Cardiac fibroblast (primary cell): Measurements from ENCODE around the gene GPC3.
"Not testable (repeated sequence)": the region's sequence is repeated elsewhere in the genome, so short reads cannot be mapped to it uniquely, and the experiment has no call there.

Experiments used
- DNase-seq, 2 donors: peaks; one replicate each; pipeline versions ENCODE4 v3.0.0 to v3.0.0-alpha.2; 2010; ENCODE audit warnings: low read depth in 2 of 2
- H3K4me3 ChIP-seq, 2 donors: replicated peaks in 1 of 2; 1 replicate in 1 of 2; 2 replicates in 1 of 2; pipeline ENCODE4 v1.5.1; 2011; ENCODE audit warnings: low read depth in 2 of 2, low read length in 2 of 2, mild to moderate bottlenecking in 2 of 2, moderate library complexity in 1 of 2
- TF ChIP-seq, protein P1 (sequence below): IDR thresholded peaks from one replicate; pipeline ENCODE4 v1.5.1; 2011; ENCODE audit warnings: low read depth, mild to moderate bottlenecking, low read length, inconsistent platforms

GPC3 gene

DNA sequence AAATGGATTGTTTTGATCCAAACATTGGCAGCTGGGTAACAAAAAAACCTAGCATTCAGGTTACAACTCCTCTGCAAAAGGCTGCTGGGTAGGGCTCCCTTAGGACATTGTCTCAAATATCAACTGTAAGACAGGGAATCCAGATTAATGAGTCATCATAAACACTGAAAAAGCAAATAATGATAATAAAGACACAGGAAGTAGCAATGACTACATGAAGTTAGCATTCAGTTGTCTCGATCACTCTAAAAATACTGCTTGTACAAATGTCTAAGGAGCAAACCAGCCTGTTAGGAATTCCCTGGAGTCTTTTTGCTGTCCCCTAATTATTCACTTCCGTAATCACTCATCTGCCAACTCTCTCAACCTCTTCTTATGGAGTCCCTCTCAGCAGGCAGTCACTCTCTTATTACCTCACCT lies 259.2 kb downstream of the GPC3 start:
- DNase-seq = peak; percentile 52 to 75
- no peak overlapping the region for H3K4me3 ChIP-seq
- TF ChIP-seq, protein P1, sequence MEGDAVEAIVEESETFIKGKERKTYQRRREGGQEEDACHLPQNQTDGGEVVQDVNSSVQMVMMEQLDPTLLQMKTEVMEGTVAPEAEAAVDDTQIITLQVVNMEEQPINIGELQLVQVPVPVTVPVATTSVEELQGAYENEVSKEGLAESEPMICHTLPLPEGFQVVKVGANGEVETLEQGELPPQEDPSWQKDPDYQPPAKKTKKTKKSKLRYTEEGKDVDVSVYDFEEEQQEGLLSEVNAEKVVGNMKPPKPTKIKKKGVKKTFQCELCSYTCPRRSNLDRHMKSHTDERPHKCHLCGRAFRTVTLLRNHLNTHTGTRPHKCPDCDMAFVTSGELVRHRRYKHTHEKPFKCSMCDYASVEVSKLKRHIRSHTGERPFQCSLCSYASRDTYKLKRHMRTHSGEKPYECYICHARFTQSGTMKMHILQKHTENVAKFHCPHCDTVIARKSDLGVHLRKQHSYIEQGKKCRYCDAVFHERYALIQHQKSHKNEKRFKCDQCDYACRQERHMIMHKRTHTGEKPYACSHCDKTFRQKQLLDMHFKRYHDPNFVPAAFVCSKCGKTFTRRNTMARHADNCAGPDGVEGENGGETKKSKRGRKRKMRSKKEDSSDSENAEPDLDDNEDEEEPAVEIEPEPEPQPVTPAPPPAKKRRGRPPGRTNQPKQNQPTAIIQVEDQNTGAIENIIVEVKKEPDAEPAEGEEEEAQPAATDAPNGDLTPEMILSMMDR = no peak

DNA sequence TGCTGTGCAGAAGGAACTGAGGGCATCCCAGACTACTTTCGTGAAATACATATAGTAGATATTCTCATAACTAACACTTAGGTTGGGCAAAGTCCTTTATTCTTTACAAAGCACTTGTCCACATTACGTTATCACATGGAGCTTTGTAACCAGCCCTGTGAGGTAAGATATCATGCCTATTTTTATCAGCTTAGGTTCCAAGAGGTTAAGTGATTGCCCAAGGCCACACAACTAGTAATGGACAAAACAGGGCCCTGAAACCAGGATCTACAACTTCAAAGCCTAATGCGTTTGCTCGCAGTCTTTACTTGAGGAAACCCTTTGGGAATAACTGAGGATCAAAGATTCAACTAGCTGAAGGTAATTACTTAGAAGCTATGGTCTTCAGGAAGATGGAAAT lies 261.5 kb downstream of the GPC3 start:
- H3K4me3 ChIP-seq = no peak overlapping the region
- no peak for DNase-seq
- TF ChIP-seq, protein P1 = no peak

GRCh38 chrX:133722756-133723155 lies 262.6 kb downstream of the GPC3 start:
- no peak overlapping the region for H3K4me3 ChIP-seq
- DNase-seq = no peak
- TF ChIP-seq, protein P1 = no peak

DNA sequence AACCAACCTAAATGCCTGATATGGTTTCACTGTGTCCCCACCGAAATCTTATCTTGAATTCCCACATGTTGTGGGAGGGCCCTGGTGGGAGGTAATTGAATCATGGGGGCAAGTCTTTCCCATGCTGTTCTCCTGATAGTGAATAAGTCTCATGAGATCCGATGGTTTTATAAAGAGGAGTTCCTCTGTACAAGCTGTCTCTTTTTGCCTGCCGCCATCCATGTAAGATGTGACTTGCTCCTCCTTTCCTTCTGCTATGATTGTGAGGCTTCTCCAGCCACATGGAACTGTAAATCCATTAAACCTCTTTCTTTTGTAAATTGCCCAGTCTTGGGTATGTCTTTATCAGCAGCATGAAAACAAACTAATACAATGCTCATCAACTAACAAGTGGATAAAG lies 265.1 kb downstream of the GPC3 start:
- not testable (repeated sequence) for DNase-seq, H3K4me3 ChIP-seq

DNA sequence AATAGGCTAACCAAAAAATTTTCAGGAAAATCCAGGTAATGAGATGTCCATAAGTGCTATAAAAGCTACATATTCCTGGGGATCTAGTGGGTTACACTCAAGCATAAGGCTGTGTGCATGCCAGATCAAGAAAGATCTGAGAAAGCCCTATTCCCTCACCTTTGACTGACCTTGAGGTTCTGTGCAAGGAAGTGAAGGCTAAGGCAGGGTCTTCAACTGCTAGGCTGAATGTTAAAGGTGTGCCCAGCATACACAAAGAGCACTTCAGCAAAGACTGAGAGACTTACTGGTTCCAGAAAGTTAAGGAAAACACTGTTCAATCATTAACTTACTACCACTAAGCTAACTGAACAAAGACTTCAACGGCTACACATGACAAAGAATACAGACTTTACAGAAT lies 269.7 kb downstream of the GPC3 start:
- no peak overlapping the region for H3K4me3 ChIP-seq
- no peak for DNase-seq
- TF ChIP-seq, protein P1 = no peak

DNA sequence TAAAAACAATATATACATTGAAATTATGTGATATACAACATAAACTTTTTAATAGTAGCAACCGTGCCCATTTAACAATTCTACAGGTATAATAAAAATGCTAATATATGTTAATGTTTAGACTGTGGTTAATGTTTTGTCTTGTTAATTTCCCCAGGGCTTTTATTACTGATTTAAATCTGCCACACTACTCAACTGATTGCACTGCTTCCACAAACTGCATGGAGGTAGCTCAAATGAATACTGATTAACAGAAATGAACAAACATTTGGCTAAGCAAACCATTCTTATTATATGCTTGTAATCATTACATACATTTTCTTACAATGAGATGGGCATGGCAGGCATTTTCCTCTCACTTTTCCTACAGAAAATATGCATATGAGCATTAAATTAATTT lies 275.9 kb downstream of the GPC3 start:
- TF ChIP-seq, protein P1 = no peak
- DNase-seq = no peak
- no peak overlapping the region for H3K4me3 ChIP-seq

GRCh38 chrX:133706890-133707289 lies 278.5 kb downstream of the GPC3 start:
- TF ChIP-seq, protein P1 = no peak
- DNase-seq = no peak
- H3K4me3 ChIP-seq = no peak overlapping the region

- no peak for DNase-seq
- TF ChIP-seq, protein P1 = no peak
- no peak overlapping the region for H3K4me3 ChIP-seq
Observed at GRCh38 chrX:133702230-133702629, 283.2 kb downstream of the GPC3 start.
